NT2/D1 (cell line): ENCODE data around the gene NAA40.

Source experiments
- DNase-seq: peaks from one replicate; pipeline ENCODE4 v3.0.0-alpha.2; 2011; ENCODE audit warnings: low read depth, low spot score
- H3K27me3 ChIP-seq: 2 replicates; pipeline ENCODE4 v1.6.0; 2011; ENCODE audit warnings: mild to moderate bottlenecking; ENCODE audit not compliant: insufficient read length, insufficient read depth
- H3K36me3 ChIP-seq: 2 replicates; pipeline ENCODE4 v1.6.1; 2011; ENCODE audit warnings: mild to moderate bottlenecking, low read length, mixed read lengths; ENCODE audit not compliant: insufficient read depth, insufficient read length
- H3K4me1 ChIP-seq: 2 replicates; pipeline ENCODE4 v1.5.1; 2011; ENCODE audit not compliant: insufficient read depth, insufficient read length
- H3K4me3 ChIP-seq: 2 replicates; pipeline ENCODE4 v1.5.1; 2011; ENCODE audit warnings: low read depth; ENCODE audit not compliant: insufficient read length
- H3K9ac ChIP-seq: 2 replicates; pipeline ENCODE4 v1.6.0; 2011; ENCODE audit warnings: low read depth; ENCODE audit not compliant: insufficient read length
- H3K9me3 ChIP-seq: 2 replicates; pipeline ENCODE4 v1.5.1; 2011; ENCODE audit warnings: mild to moderate bottlenecking, low read length; ENCODE audit not compliant: insufficient read depth
- SUZ12 ChIP-seq: IDR thresholded peaks from 2 replicates; pipeline ENCODE4 v1.6.1; 2011; ENCODE audit not compliant: insufficient read length, insufficient read depth; ENCODE audit errors: extremely low read depth
- YY1 ChIP-seq: IDR thresholded peaks from 2 replicates; pipeline ENCODE4 v1.6.1; 2011; ENCODE audit not compliant: insufficient read length, insufficient read depth
- ZNF274 ChIP-seq: IDR thresholded peaks from 2 replicates; pipeline ENCODE4 v1.6.1; 2011; ENCODE audit warnings: mild to moderate bottlenecking, low read depth, low read length

The NAA40 gene

DNA sequence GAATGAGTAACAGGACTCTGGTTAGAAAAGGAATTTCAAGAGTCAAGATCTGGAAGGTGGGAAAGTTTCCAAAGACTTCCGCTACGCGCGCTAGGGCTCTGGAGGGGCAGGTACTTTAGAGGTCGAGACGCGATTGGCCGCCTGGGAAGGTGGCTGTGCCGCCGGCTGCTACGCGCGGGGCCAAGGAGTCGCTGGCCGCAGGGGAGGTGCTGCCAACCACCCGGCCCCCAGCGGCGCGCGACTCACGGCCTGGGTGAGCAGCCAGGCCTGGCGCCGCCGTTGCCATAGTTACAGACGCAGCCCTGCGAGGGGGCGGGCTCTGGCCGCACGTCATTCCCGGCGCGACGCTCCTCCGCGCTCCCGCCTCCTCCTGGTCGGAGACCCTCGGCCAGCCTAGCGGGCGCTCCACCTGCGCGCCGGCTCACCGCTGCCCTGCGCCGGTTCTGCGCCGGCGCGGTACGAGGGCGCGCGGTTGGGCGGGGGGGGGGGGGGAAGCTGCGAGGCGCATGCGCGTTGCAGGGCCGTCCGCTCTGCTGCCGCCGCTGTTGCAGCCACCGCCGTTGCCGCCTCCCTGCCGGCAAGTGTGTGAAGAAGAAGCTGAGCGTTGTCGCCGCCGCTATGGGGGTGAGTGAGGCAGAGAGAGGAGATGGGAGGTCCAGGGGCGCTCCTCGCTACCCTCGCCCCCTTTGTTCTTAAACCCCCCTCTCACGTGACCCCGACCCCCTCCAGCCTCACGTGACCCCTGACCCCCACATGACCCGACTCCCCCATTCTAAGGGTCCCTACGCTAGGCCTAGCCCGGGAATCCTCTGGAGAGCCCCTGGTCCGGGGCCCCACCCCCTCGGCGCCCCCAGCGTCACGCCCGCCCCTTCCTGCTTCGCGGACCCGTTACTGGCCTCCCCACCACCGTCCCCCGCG, at the start of gene NAA40:
NAA40 (plus strand) TSS at position 524 of the 918 bp plus-strand sequence; CDS start at position 619, 95 bp downstream.
- no peaks in the 10 kb centered on the region for H3K27me3 ChIP-seq
- peak; percentile 93 for DNase-seq
- no peaks in the 10 kb centered on the region for H3K9me3 ChIP-seq
- peaks cover 2% of the 10 kb centered on the region for H3K4me1 ChIP-seq
- peak within 1 kb of the TSS; percentile 69 for H3K4me3 ChIP-seq
- no peak for TF ChIP-seq YY1
- TF ChIP-seq SUZ12, result no peak
- TF ChIP-seq ZNF274, result no peak
- peak within 1 kb of the TSS; percentile 84 for H3K9ac ChIP-seq
- peaks cover 23% of the 10 kb centered on the region for H3K36me3 ChIP-seq

DNA sequence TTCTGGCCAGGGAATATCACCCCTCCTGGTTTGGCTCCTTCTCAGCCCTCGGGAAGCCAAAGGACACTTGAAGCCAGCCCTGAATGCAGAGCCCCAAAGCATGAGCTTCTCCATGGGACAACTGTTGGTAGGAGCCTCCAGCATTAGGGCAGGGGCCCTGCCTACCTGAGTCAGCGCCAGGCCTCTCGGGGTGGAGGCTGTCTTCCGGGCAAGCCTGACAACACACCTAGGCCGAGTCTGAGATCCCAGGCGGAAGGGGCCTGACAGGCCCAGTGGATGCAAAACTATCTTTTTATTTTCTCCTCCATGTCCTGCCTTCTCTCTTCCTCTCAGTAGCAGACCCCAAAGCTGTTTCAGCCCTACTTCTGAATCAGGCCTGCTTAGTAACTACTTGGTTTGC, 49.5 kb upstream of the NAA40 start:
- Histone ChIP-seq H3K4me1 (peaks cover 21% of the 10 kb centered on the region), H3K27me3 (no peaks in the 10 kb centered on the region), H3K4me3 (no peak overlapping the region), H3K36me3 (peaks cover 34% of the 10 kb centered on the region), H3K9ac (no peak overlapping the region), H3K9me3 (0 out of 2 replicates have a peak, but pooled peaks cover 4% of the 10 kb centered on the region)
- no peak for DNase-seq
- TF ChIP-seq YY1, result no peak
- TF ChIP-seq ZNF274, result no peak
- TF ChIP-seq SUZ12, result no peak

DNA sequence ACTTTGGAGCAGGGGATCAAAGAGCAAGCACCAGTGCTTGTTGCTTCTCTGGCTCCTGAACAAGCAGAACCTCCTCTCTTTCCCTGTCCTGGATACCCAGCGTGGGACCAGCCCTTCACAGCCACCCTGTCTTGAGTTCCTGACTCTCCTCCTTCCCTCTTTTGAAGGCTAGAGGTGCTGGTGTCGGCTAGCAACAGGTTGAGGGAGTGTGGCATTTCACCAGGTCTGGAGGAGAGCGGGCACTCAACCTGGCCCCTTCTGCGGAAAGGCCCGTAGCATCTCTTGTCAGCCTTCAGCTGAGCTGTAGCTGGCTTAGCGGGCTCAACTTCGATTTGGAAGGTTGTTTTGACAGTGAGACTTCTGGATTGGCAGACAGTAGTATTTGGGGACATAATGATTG, 48.4 kb upstream of the NAA40 start:
- peaks cover 41% of the 10 kb centered on the region for H3K36me3 ChIP-seq
- no peak overlapping the region for H3K4me3 ChIP-seq
- H3K27me3 ChIP-seq, result no peaks in the 10 kb centered on the region
- TF ChIP-seq YY1, result no peak
- TF ChIP-seq SUZ12, result no peak
- TF ChIP-seq ZNF274, result no peak
- H3K9me3 ChIP-seq, result 0 out of 2 replicates have a peak, but pooled peaks cover 4% of the 10 kb centered on the region
- H3K9ac ChIP-seq, result no peak overlapping the region
- peaks cover 19% of the 10 kb centered on the region for H3K4me1 ChIP-seq
- no peak for DNase-seq

DNA sequence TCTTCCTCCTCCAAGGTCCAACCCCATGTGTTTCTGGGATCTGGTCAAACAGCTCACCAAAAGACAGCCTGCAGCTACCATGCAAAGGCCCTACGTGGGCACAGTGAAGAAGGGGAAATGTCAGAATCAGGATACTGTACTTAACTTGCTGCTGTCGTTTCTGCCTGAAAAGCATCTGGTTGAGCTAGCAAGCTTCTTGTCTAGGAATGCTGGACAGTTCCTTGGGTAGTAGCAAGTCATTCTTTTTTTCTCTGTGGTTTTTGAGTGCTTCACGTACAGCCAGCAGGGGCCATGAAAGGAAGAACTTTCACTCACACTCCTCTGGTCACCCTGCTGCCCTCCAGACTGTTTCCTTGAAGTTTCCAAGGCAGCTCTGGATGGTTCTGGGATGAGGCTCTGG, 46.6 kb upstream of the NAA40 start:
- Histone ChIP-seq H3K36me3 (peaks cover 56% of the 10 kb centered on the region), H3K4me1 (peaks cover 14% of the 10 kb centered on the region), H3K9me3 (0 out of 2 replicates have a peak, but pooled peaks cover 4% of the 10 kb centered on the region), H3K4me3 (no peak overlapping the region), H3K9ac (no peak overlapping the region), H3K27me3 (no peaks in the 10 kb centered on the region)
- TF ChIP-seq YY1, result no peak
- TF ChIP-seq ZNF274, result no peak
- TF ChIP-seq SUZ12, result no peak
- DNase-seq, result no peak

DNA sequence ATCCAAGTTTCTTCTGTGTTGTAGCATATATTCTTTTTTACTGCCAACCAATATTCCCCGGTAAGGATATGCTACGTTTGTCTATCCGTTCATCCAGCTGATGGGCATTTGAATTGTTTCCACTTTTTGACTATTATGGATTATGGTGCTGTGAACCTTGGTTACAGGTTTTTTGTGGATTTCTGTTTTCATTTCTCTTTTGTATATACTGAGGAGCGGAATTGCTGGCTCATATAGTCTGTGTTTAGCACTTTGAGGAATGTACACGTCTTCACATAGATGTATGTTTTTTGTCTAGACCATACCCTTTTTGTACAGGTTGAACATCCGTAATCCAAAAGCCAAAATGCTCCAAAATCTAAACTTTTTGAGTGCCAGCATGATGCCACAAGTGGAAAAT, 45.4 kb upstream of the NAA40 start:
- TF ChIP-seq SUZ12 (no peak), YY1 (no peak), ZNF274 (no peak)
- H3K27me3 ChIP-seq, result no peaks in the 10 kb centered on the region
- peaks cover 4% of the 10 kb centered on the region for H3K4me1 ChIP-seq
- H3K9ac ChIP-seq, result no peak overlapping the region
- no peak overlapping the region for H3K4me3 ChIP-seq
- DNase-seq, result no peak
- 0 out of 2 replicates have a peak, but pooled peaks cover 4% of the 10 kb centered on the region for H3K9me3 ChIP-seq
- H3K36me3 ChIP-seq, result peaks cover 67% of the 10 kb centered on the region

DNA sequence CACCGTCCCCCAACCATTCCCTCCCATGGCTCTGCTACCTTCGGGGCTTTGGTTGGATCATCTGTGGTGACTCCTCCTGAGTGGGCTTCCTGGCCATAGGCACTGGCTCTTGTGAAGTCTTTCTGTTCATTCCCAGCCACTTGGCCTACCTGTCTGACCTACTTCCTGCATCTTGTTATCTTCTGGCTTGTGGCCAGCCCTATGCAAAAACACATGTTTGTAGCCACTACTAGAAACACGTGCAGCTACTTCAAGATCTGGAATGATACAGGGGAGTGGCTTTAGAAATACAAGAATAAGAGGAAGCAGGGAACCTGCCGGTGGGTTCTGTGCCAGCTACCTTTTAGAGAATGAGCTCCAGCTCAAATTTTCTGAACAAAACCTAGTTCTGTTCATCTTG, 42.7 kb upstream of the NAA40 start:
- DNase-seq, result no peak
- Histone ChIP-seq H3K4me1 (no peaks in the 10 kb centered on the region), H3K27me3 (no peaks in the 10 kb centered on the region), H3K9me3 (0 out of 2 replicates have a peak, but pooled peaks cover 4% of the 10 kb centered on the region), H3K4me3 (no peak overlapping the region), H3K36me3 (peaks cover 80% of the 10 kb centered on the region), H3K9ac (no peak overlapping the region)
- no peak for TF ChIP-seq SUZ12
- TF ChIP-seq ZNF274, result no peak
- TF ChIP-seq YY1, result no peak

DNA sequence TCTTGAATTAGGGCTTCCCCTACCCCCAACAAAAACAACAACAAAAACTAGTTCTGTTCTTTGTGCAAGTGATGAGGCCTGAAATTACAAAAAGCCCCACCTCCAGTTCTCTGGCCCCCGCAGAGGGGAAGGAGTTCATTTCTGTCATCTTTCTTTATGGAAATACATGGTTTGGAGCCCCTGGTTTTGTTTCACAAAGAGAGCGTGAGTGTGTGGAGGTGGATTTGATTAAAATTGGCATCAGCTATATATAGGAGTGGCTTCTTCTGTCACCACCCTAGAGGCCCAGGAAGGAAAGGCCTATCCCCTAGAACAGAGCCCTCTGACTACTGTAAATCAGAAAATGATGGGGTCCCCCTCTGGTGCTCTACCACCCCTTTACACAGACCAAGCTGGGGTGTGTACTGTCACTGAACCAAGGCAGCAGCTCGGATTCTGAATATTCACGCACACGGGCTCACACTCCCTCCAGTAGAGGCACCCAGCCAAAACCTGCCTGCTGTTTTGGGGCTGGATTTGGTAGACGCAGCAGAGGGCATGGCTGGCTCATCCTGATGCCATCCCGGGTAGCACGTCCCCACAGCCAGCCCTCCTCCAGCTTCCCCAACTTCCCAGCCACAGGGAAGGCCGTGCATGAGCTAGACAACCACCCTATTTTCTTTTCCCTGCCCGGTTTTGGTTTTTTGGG, 41.2 kb upstream of the NAA40 start:
- no peak overlapping the region for H3K9ac ChIP-seq
- TF ChIP-seq YY1, result no peak
- no peak for TF ChIP-seq ZNF274
- TF ChIP-seq SUZ12, result no peak
- H3K9me3 ChIP-seq, result 0 out of 2 replicates have a peak, but pooled peaks cover 4% of the 10 kb centered on the region
- H3K4me3 ChIP-seq, result no peak overlapping the region
- no peak for DNase-seq
- no peaks in the 10 kb centered on the region for H3K4me1 ChIP-seq
- peaks cover 88% of the 10 kb centered on the region for H3K36me3 ChIP-seq
- no peaks in the 10 kb centered on the region for H3K27me3 ChIP-seq
